CD4-positive, alpha-beta T cell treated with Interleukin-1 beta for 1 hour (primary cell): ENCODE results near the gene UGT1A6.
"Not testable (repeated sequence)": the region's sequence is repeated elsewhere in the genome, so short reads cannot be mapped to it uniquely, and the experiment has no call there.

ENCODE experiments used
- DNase-seq, 2 donors: peaks; one replicate each; pipeline ENCODE4 v3.0.0-alpha.2; 2020 to 2022

The UGT1A6 gene

GRCh38 chr2:233692648-233693047, at the start of gene UGT1A6:
Gene UGT1A6, plus strand, starts transcription at chr2:233692890. Its CDS starts 115 bp downstream, at chr2:233693005.
- no peak for DNase-seq

GRCh38 chr2:233643128-233643527, 49.6 kb upstream of the UGT1A6 start:
- DNase-seq, result no peak

- DNase-seq, result not testable (repeated sequence)
Measured at GRCh38 chr2:233646033-233646432, 46.7 kb upstream of the UGT1A6 start.

- no peak for DNase-seq
Measured at GRCh38 chr2:233650981-233651380, 41.7 kb upstream of the UGT1A6 start.

- DNase-seq, result no peak
Measured at GRCh38 chr2:233651430-233651829, 41.3 kb upstream of the UGT1A6 start.

- no peak for DNase-seq
Measured at GRCh38 chr2:233654501-233654900, 38.2 kb upstream of the UGT1A6 start.

- no peak for DNase-seq
Measured at GRCh38 chr2:233655043-233655442, 37.6 kb upstream of the UGT1A6 start.

- DNase-seq, result not testable (repeated sequence)
Measured at GRCh38 chr2:233655943-233656342, 36.7 kb upstream of the UGT1A6 start.

- DNase-seq, result no peak
Measured at GRCh38 chr2:233656443-233656842, 36.2 kb upstream of the UGT1A6 start.

GRCh38 chr2:233658610-233659009, 34.1 kb upstream of the UGT1A6 start:
- no peak for DNase-seq

- DNase-seq, result no peak
Measured at GRCh38 chr2:233663911-233664310, 28.8 kb upstream of the UGT1A6 start.

- DNase-seq, result no peak
Measured at GRCh38 chr2:233668605-233669260, 24.0 kb upstream of the UGT1A6 start.

GRCh38 chr2:233671290-233672161, 21.2 kb upstream of the UGT1A6 start, which contains the start of gene UGT1A9:
Gene UGT1A9, plus strand, starts transcription at chr2:233671898. Its CDS starts 37 bp downstream, at chr2:233671935.
- no peak for DNase-seq

GRCh38 chr2:233672886-233673285, 19.8 kb upstream of the UGT1A6 start:
- DNase-seq, result no peak

GRCh38 chr2:233673896-233674295, 18.8 kb upstream of the UGT1A6 start:
- no peak for DNase-seq

- no peak for DNase-seq
Measured at GRCh38 chr2:233674314-233674713, 18.4 kb upstream of the UGT1A6 start.

GRCh38 chr2:233674995-233675394, 17.7 kb upstream of the UGT1A6 start:
- DNase-seq, result no peak

- DNase-seq, result no peak
Measured at GRCh38 chr2:233676046-233676445, 16.6 kb upstream of the UGT1A6 start.

GRCh38 chr2:233679196-233679595, 13.5 kb upstream of the UGT1A6 start:
- no peak for DNase-seq

GRCh38 chr2:233680361-233681045, 12.2 kb upstream of the UGT1A6 start:
- DNase-seq, result no peak

GRCh38 chr2:233681521-233682099, 11.1 kb upstream of the UGT1A6 start, which contains the start of gene UGT1A7:
Gene UGT1A7, plus strand, starts transcription at chr2:233681901. Its CDS starts 37 bp downstream, at chr2:233681938.
- DNase-seq, result no peak

- DNase-seq, result no peak
Measured at GRCh38 chr2:233684640-233685039, 8.1 kb upstream of the UGT1A6 start.

GRCh38 chr2:233686928-233687327, 5.8 kb upstream of the UGT1A6 start:
- no peak for DNase-seq
